H9 (cell line): Measurements from ENCODE around the gene METAP2. TPM values are rescaled to one million over a fixed set of nuclear protein-coding genes. Genes with fewer than 3 reads are reported as not detected.
A peak's percentile ranks its signal among the peaks of the same experiment; 100 is the strongest.

Experiments used
- DNase-seq: peaks from one replicate; pipeline ENCODE4 v3.0.0-alpha.2; 2017
- H2AFZ ChIP-seq: one replicate; pipeline ENCODE4 v1.6.1; 2013; ENCODE audit warnings: mild to moderate bottlenecking, low read length, control low read depth, moderate library complexity
- H2AK5ac ChIP-seq: 2 replicates; pipeline ENCODE4 v1.6.1; 2013; ENCODE audit warnings: low read length, control low read depth, mixed read lengths; ENCODE audit not compliant: insufficient read length
- H2BK120ac ChIP-seq: one replicate; pipeline ENCODE4 v1.6.1; 2013; ENCODE audit warnings: low read depth, mild to moderate bottlenecking, low read length, control low read depth, inconsistent platforms; ENCODE audit not compliant: poor library complexity, severe bottlenecking
- H2BK12ac ChIP-seq: 2 replicates; pipeline ENCODE4 v1.6.1; 2013; ENCODE audit warnings: low read length, control low read depth, mixed read lengths, low read depth; ENCODE audit not compliant: insufficient read length
- H2BK15ac ChIP-seq: 2 replicates; pipeline ENCODE4 v1.6.1; 2013; ENCODE audit warnings: low read depth, low read length, control low read depth
- H2BK20ac ChIP-seq: one replicate; pipeline ENCODE4 v1.6.1; 2013; ENCODE audit warnings: low read depth, mild to moderate bottlenecking, low read length, control low read depth, inconsistent platforms; ENCODE audit not compliant: poor library complexity, severe bottlenecking
- H2BK5ac ChIP-seq: 2 replicates; pipeline ENCODE4 v1.6.1; 2013; ENCODE audit warnings: low read length, control low read depth, mixed read lengths; ENCODE audit not compliant: insufficient read length
- H3K14ac ChIP-seq: 2 replicates; pipeline ENCODE4 v1.6.1; 2013; ENCODE audit warnings: low read length, control low read depth; ENCODE audit not compliant: insufficient read depth
- H3K18ac ChIP-seq: 2 replicates; pipeline ENCODE4 v1.6.1; 2013; ENCODE audit warnings: low read depth, mild to moderate bottlenecking, mixed read lengths, low read length, control low read depth; ENCODE audit not compliant: insufficient read length
- H3K23ac ChIP-seq: 2 replicates; pipeline ENCODE4 v1.6.1; 2013; ENCODE audit warnings: low read length, control low read depth, mixed read lengths, low read depth; ENCODE audit not compliant: insufficient read length
- H3K23me2 ChIP-seq: 2 replicates; pipeline ENCODE4 v1.6.1; 2013; ENCODE audit warnings: low read depth, mild to moderate bottlenecking, mixed read lengths, low read length, control low read depth; ENCODE audit not compliant: insufficient read length, poor library complexity, severe bottlenecking
- H3K27ac ChIP-seq: 2 replicates; pipeline ENCODE4 v1.5.1; 2013; ENCODE audit warnings: low read length, control low read depth, mixed read lengths, low read depth; ENCODE audit not compliant: insufficient read length
- H3K27me3 ChIP-seq: 2 replicates; pipeline ENCODE4 v1.6.1; 2013; ENCODE audit warnings: low read length, control low read depth, inconsistent platforms; ENCODE audit not compliant: insufficient read depth
- H3K4ac ChIP-seq: 2 replicates; pipeline ENCODE4 v1.6.1; 2013; ENCODE audit warnings: low read depth, mild to moderate bottlenecking, control low read depth, inconsistent platforms, low read length, moderate library complexity
- H3K4me1 ChIP-seq: 2 replicates; pipeline ENCODE4 v1.6.1; 2013; ENCODE audit warnings: low read length, control low read depth, inconsistent platforms; ENCODE audit not compliant: insufficient read depth
- H3K4me2 ChIP-seq: 2 replicates; pipeline ENCODE4 v1.6.1; 2013; ENCODE audit warnings: low read length, control low read depth, mixed read lengths; ENCODE audit not compliant: insufficient read length, insufficient read depth
- H3K56ac ChIP-seq: 2 replicates; pipeline ENCODE4 v1.6.1; 2013; ENCODE audit warnings: low read depth, mild to moderate bottlenecking, mixed read lengths, low read length, control low read depth; ENCODE audit not compliant: insufficient read length
- H3K79me1 ChIP-seq: 2 replicates; pipeline ENCODE4 v1.6.1; 2013; ENCODE audit warnings: low read depth, mild to moderate bottlenecking, moderate library complexity, low read length, control low read depth, inconsistent platforms; ENCODE audit not compliant: insufficient read depth, poor library complexity, severe bottlenecking
- H3K79me2 ChIP-seq: 2 replicates; pipeline ENCODE4 v1.6.1; 2013; ENCODE audit warnings: low read length, control low read depth, inconsistent platforms; ENCODE audit not compliant: insufficient read depth
- H3K9ac ChIP-seq: 2 replicates; pipeline ENCODE4 v1.6.1; 2013; ENCODE audit warnings: low read length, control low read depth, mixed read lengths; ENCODE audit not compliant: insufficient read length; ENCODE audit errors: extremely low read depth
- H3K9me3 ChIP-seq: one replicate; pipeline ENCODE4 v1.6.1; 2013; ENCODE audit warnings: low read depth, low read length, inconsistent platforms; ENCODE audit not compliant: control insufficient read depth
- H3T11ph ChIP-seq: one replicate; pipeline ENCODE4 v1.6.1; 2013; ENCODE audit warnings: mild to moderate bottlenecking, low read length, control low read depth, inconsistent platforms
- H4K20me1 ChIP-seq: one replicate; pipeline ENCODE4 v1.6.1; 2013; ENCODE audit not compliant: control insufficient read depth, insufficient read length, insufficient read depth
- H4K5ac ChIP-seq: 2 replicates; pipeline ENCODE4 v1.6.1; 2013; ENCODE audit warnings: low read depth, mild to moderate bottlenecking, mixed read lengths, low read length, control low read depth; ENCODE audit not compliant: insufficient read length
- H4K8ac ChIP-seq: replicated peaks from 2 replicates; pipeline ENCODE4 v1.6.1; 2013; ENCODE audit warnings: low read length, control low read depth, mixed read lengths, low read depth; ENCODE audit not compliant: insufficient read length
- H4K91ac ChIP-seq: 2 replicates; pipeline ENCODE4 v1.6.1; 2013; ENCODE audit warnings: low read depth, mild to moderate bottlenecking, moderate library complexity, mixed read lengths, low read length, control low read depth; ENCODE audit not compliant: insufficient read length
- H3K27ac Mint-ChIP-seq, 3 experiments: 2 replicates in 2 of 3; 3 replicates in 1 of 3; pipeline ENCODE4 v1.8.0; 2020 to 2021; ENCODE audit warnings: mixed read lengths in 3 of 3, mild to moderate bottlenecking in 1 of 3, moderate library complexity in 1 of 3
- H3K27me3 Mint-ChIP-seq: 2 replicates; pipeline ENCODE4 v1.8.0; 2021; ENCODE audit warnings: low read depth, mild to moderate bottlenecking, moderate library complexity, mixed read lengths
- H3K36me3 Mint-ChIP-seq, 3 experiments: 2 replicates in 2 of 3; 3 replicates in 1 of 3; pipeline ENCODE4 v1.8.0; 2020 to 2021; ENCODE audit warnings: low read depth in 3 of 3, mixed read lengths in 3 of 3; ENCODE audit not compliant: insufficient read depth in 1 of 3
- H3K4me1 Mint-ChIP-seq, 2 experiments: 2 replicates each; pipeline ENCODE4 v1.8.0; 2020; ENCODE audit warnings: mixed read lengths in 2 of 2
- H3K4me3 Mint-ChIP-seq, 2 experiments: 2 replicates in 1 of 2; 3 replicates in 1 of 2; pipeline ENCODE4 v1.8.0; 2020 to 2021; ENCODE audit warnings: mild to moderate bottlenecking in 2 of 2, mixed read lengths in 2 of 2, moderate library complexity in 1 of 2
- H3K9me3 Mint-ChIP-seq, 2 experiments: 2 replicates in 1 of 2; 3 replicates in 1 of 2; pipeline ENCODE4 v1.8.0; 2020; ENCODE audit warnings: mild to moderate bottlenecking in 2 of 2, mixed read lengths in 2 of 2, moderate library complexity in 1 of 2
- CTCF ChIP-seq: fragments of 200-600 bp; sonication (generic); conservative IDR thresholded peaks from 3 replicates; pipeline ENCODE4 v1.8.0; 2021; ENCODE audit warnings: antibody characterized with exemption, mild to moderate bottlenecking
- WGBS: extraction: QIAGEN DNeasy Blood & Tissue Kit; methylation state at CpG from one replicate; pipeline ENCODE4 v1.1.7; 2013; ENCODE audit warnings: missing lambda C conversion rate, low lambda C conversion rate, mixed read lengths; ENCODE audit not compliant: insufficient read length; ENCODE audit errors: extremely low coverage; 5-methylcytosine and 5-hydroxymethylcytosine counted together
- total RNA-seq: library from RNA; stranded (reverse); gene quantifications from 2 replicates; pipeline ENCODE4 v1.2.1, GENCODE V29; 2021

The METAP2 gene
- total RNA-seq, 1 experiment from 2014 or later = 140 TPM

GRCh38 chr12:95549392-95550084, 75.6 kb downstream of the METAP2 start:
- H3K27me3 Mint-ChIP-seq = peaks cover 1% of the 10 kb centered on the region; the same call in 1 of the 2 replicates
- H2BK120ac ChIP-seq = no peak overlapping the region
- no peak overlapping the region for H2AK5ac ChIP-seq
- H2BK15ac ChIP-seq = no peak overlapping the region
- H3K4me2 ChIP-seq = peak overlapping the region; percentile 89
- no peaks in the 10 kb centered on the region; the same call in 1 of the 2 replicates for H3K4me1 ChIP-seq
- H3K23ac ChIP-seq = no peak overlapping the region
- TF ChIP-seq CTCF = no peak
- H3K4me3 Mint-ChIP-seq = peak overlapping the region; percentile 83 to 96
- peaks cover 58 to 61% of the 10 kb centered on the region in 2 experiments for H3K4me1 Mint-ChIP-seq
- H3K4ac ChIP-seq = no peak overlapping the region
- H3K18ac ChIP-seq = no peak overlapping the region
- no peak overlapping the region for H4K5ac ChIP-seq
- H3K9ac ChIP-seq = peak overlapping the region; percentile 89
- WGBS = no CpG with 5 or more reads among the region's 12 CpGs
- H3T11ph ChIP-seq = no peak overlapping the region
- peak overlapping the region; percentile 88 for H3K27ac ChIP-seq
- peaks cover 3% of the 10 kb centered on the region for H3K23me2 ChIP-seq
- no peak overlapping the region for H4K8ac ChIP-seq
- no peaks in the 10 kb centered on the region for H3K27me3 ChIP-seq
- no peaks in the 10 kb centered on the region for H3K79me1 ChIP-seq
- H3K9me3 Mint-ChIP-seq = peaks cover 0 to 5% of the 10 kb centered on the region in 2 experiments; a peak in 2 of 5 replicates
- no peaks in the 10 kb centered on the region for H4K20me1 ChIP-seq
- H3K9me3 ChIP-seq = no peaks in the 10 kb centered on the region
- peak overlapping the region; percentile 29 for H2BK5ac ChIP-seq
- no peak overlapping the region for H2BK12ac ChIP-seq
- peaks cover 17% of the 10 kb centered on the region; the same call in 1 of the 2 replicates for H3K79me2 ChIP-seq
- no peak overlapping the region for H3K56ac ChIP-seq
- H2AFZ ChIP-seq = no peak overlapping the region
- no peak overlapping the region for H4K91ac ChIP-seq
- DNase-seq = peak; percentile 62
- no peak overlapping the region for H2BK20ac ChIP-seq
- H3K36me3 Mint-ChIP-seq = peaks cover 16 to 25% (median 16%) of the 10 kb centered on the region in 3 experiments
- H3K27ac Mint-ChIP-seq = peak overlapping the region; percentile 94 to 100 (median 99)
- H3K14ac ChIP-seq = peak overlapping the region; percentile 96; the same call in 1 of the 2 replicates
